Prostate gland (tissue), 2 donors: Measurements from ENCODE around the gene ANGEL1.

Experiments used
- CTCF ChIP-seq, 4 experiments: fragments of 200-600 bp in 2 of 4; fragments of 450-650 bp in 2 of 4; sonication (generic) in 2 of 4; IDR thresholded peaks; 1 replicate in 3 of 4; 2 replicates in 1 of 4; pipeline ENCODE4 v1.5.1; 2016 to 2019; ENCODE audit warnings: antibody characterized with exemption in 4 of 4, mild to moderate bottlenecking in 2 of 4, moderate library complexity in 2 of 4
- POLR2A ChIP-seq: fragments of 450-650 bp; IDR thresholded peaks from one replicate; pipeline ENCODE4 v1.6.1; 2016; ENCODE audit warnings: antibody characterized with exemption, mild to moderate bottlenecking
- POLR2AphosphoS5 ChIP-seq: sonication (generic); formaldehyde crosslinking; IDR thresholded peaks from one replicate; pipeline ENCODE4 v1.6.1; 2017; ENCODE audit warnings: antibody characterized with exemption

GRCh38 chr14:76781648-76782051, 31.0 kb downstream of the ANGEL1 start:
- TF ChIP-seq CTCF (IDR thresholded peaks at IDR 0.05) (no peak), POLR2A (no peak), POLR2AphosphoS5 (no peak)
